HG03571 (cell line): ENCODE measurements around the gene OBSCN.

Source experiments
- ATAC-seq: cut with Tn5 transposase; IDR thresholded peaks from one replicate; pipeline ENCODE4 v1.9.1; 2021; ENCODE audit not compliant: unreplicated experiment

Gene OBSCN

GRCh38 chr1:228316589-228317387 is 108.9 kb downstream of the OBSCN start:
- no peak for ATAC-seq

- no peak for ATAC-seq
These were observed 109.6 kb downstream of the OBSCN start for GRCh38 chr1:228317411-228317828.

GRCh38 chr1:228317891-228318810 is 110.3 kb downstream of the OBSCN start:
- no peak for ATAC-seq

GRCh38 chr1:228318823-228319241 is 111.0 kb downstream of the OBSCN start:
- no peak for ATAC-seq

- ATAC-seq = no peak
These were observed 111.7 kb downstream of the OBSCN start for GRCh38 chr1:228319352-228320088.

GRCh38 chr1:228320394-228320793 is 112.5 kb downstream of the OBSCN start:
- ATAC-seq = no peak

- ATAC-seq = no peak
These were observed 113.6 kb downstream of the OBSCN start for GRCh38 chr1:228321435-228321834.

- no peak for ATAC-seq
These were observed 114.1 kb downstream of the OBSCN start for GRCh38 chr1:228321895-228322294.

- no peak for ATAC-seq
These were observed 115.6 kb downstream of the OBSCN start for GRCh38 chr1:228323401-228323800.

GRCh38 chr1:228325267-228325666 is 117.4 kb downstream of the OBSCN start:
- ATAC-seq = no peak

- ATAC-seq = no peak
These were observed 122.0 kb downstream of the OBSCN start for GRCh38 chr1:228329887-228330286.

GRCh38 chr1:228332797-228333738 is 125.2 kb downstream of the OBSCN start:
- no peak for ATAC-seq

GRCh38 chr1:228333739-228334115 is 125.9 kb downstream of the OBSCN start:
- no peak for ATAC-seq

- no peak for ATAC-seq
These were observed 126.5 kb downstream of the OBSCN start for GRCh38 chr1:228334226-228334935.

GRCh38 chr1:228334954-228335353 is 127.1 kb downstream of the OBSCN start:
- no peak for ATAC-seq

GRCh38 chr1:228335406-228336307 is 127.8 kb downstream of the OBSCN start:
- ATAC-seq = no peak

- no peak for ATAC-seq
These were observed 128.6 kb downstream of the OBSCN start for GRCh38 chr1:228336308-228337030.

GRCh38 chr1:228337031-228337564 is 129.3 kb downstream of the OBSCN start:
- no peak for ATAC-seq
